GM18511 (cell line): ENCODE results near the gene PITX2.
A peak's percentile ranks its signal among the peaks of the same experiment; 100 is the strongest.

ENCODE experiments used
- ATAC-seq: cut with Tn5 transposase; IDR thresholded peaks from one replicate; pipeline ENCODE4 v1.9.1; 2021; ENCODE audit warnings: mild to moderate bottlenecking, moderate library complexity; ENCODE audit not compliant: unreplicated experiment

The PITX2 gene

GRCh38 chr4:110622841-110623717 lies at the start of gene PITX2:
Gene PITX2 (minus strand): TSS chr4:110623077. CDS start chr4:110622460, 617 bp downstream.
- peak; percentile 74 for ATAC-seq

- no peak for ATAC-seq
These were observed 48.8 kb upstream of the PITX2 start for GRCh38 chr4:110671679-110672078.

- ATAC-seq: no peak
These were observed 46.8 kb upstream of the PITX2 start for GRCh38 chr4:110669663-110670062.

- ATAC-seq: no peak
These were observed 45.8 kb upstream of the PITX2 start for GRCh38 chr4:110668463-110669235.

- ATAC-seq: no peak
These were observed 44.8 kb upstream of the PITX2 start for GRCh38 chr4:110667670-110668069.

- no peak for ATAC-seq
These were observed 43.2 kb upstream of the PITX2 start for GRCh38 chr4:110666030-110666429.

- ATAC-seq: no peak
These were observed 41.0 kb upstream of the PITX2 start for GRCh38 chr4:110663738-110664444.

- no peak for ATAC-seq
These were observed 40.3 kb upstream of the PITX2 start for GRCh38 chr4:110663206-110663605.

GRCh38 chr4:110660755-110661154 lies 37.9 kb upstream of the PITX2 start:
- no peak for ATAC-seq

GRCh38 chr4:110654254-110654635 lies 31.4 kb upstream of the PITX2 start:
- ATAC-seq: no peak

- no peak for ATAC-seq
These were observed 30.7 kb upstream of the PITX2 start for GRCh38 chr4:110653321-110654253.

- ATAC-seq: no peak
These were observed 21.1 kb upstream of the PITX2 start for GRCh38 chr4:110644008-110644407.

- no peak for ATAC-seq
These were observed 20.2 kb upstream of the PITX2 start for GRCh38 chr4:110643096-110643495.

GRCh38 chr4:110641218-110641617 lies 18.3 kb upstream of the PITX2 start:
- ATAC-seq: no peak

GRCh38 chr4:110640576-110640975 lies 17.7 kb upstream of the PITX2 start:
- no peak for ATAC-seq

GRCh38 chr4:110639207-110640090 lies 16.6 kb upstream of the PITX2 start:
- ATAC-seq: no peak

GRCh38 chr4:110638089-110638746 lies 15.3 kb upstream of the PITX2 start:
- ATAC-seq: no peak

GRCh38 chr4:110637408-110638088 lies 14.7 kb upstream of the PITX2 start:
- no peak for ATAC-seq
